GM12878 (cell line): ENCODE measurements around the gene TMSB10. TPM values are rescaled to one million over a fixed set of nuclear protein-coding genes. Genes with fewer than 3 reads are reported as not detected.

Experiments used
- ATAC-seq: fragments of 200-7000 bp; cut with Tn5 transposase; 3 replicates; pipeline ENCODE4 v1.9.1; 2020; ENCODE audit warnings: mild to moderate bottlenecking, moderate library complexity
- BruUV-seq: library from RNA; stranded (reverse); fragments of 400-500 nt; replicated peaks from 2 replicates; lab custom pipeline; 2021; lab: Mats Ljungman, UMichigan
- CTCF ChIA-PET: fragments of 300-600 bp; sonication (Branson Sonifier 250); formaldehyde crosslinking; extraction: SDS; loops from one replicate; lab custom pipeline; 2021; ENCODE audit warnings: inconsistent platforms; lab: Yijun Ruan, JAX
- POLR2A ChIA-PET: fragments of 350-600 bp; formaldehyde crosslinking; extraction: SDS; loops from one replicate; lab custom pipeline; 2021; ENCODE audit warnings: inconsistent platforms; lab: Charles Lee
- RAD21 ChIA-PET: fragments of 300-600 bp; sonication (Branson Sonifier 250); formaldehyde crosslinking; loops from one replicate; lab custom pipeline; 2023; ENCODE audit warnings: antibody characterized with exemption; ENCODE audit not compliant: unreplicated experiment; lab: Charles Lee
- SMC1A ChIA-PET: fragments of 300-600 bp; sonication (Branson Sonifier 250); formaldehyde crosslinking; loops from one replicate; lab custom pipeline; 2023; ENCODE audit not compliant: unreplicated experiment, uncharacterized antibody; lab: Charles Lee
- DNase-seq: peaks from one replicate; pipeline ENCODE4 v3.0.0-alpha.2; 2011; ENCODE audit warnings: low read depth, low spot score
- FAIRE-seq: peaks from 3 replicates; lab custom pipeline; 2011; peaks lifted over from hg19 to GRCh38; lab: Jason Lieb, UNC
- H2AFZ ChIP-seq: 2 replicates; pipeline ENCODE4 v1.6.0; 2011; ENCODE audit warnings: low read depth, low read length, control low read depth; ENCODE audit not compliant: control insufficient read depth
- H3K27ac ChIP-seq: 2 replicates; pipeline ENCODE4 v1.5.1; 2011; ENCODE audit warnings: control low read depth; ENCODE audit not compliant: control insufficient read depth, insufficient read depth
- H3K27me3 ChIP-seq, 2 experiments: replicated peaks in 1 of 2; 2 replicates each; pipeline versions ENCODE4 v1.6.0 to v1.6.1; 2011; ENCODE audit warnings: low read length in 1 of 2; ENCODE audit not compliant: control insufficient read depth in 2 of 2, insufficient read depth in 2 of 2
- H3K36me3 ChIP-seq, 2 experiments: 2 replicates each; pipeline ENCODE4 v1.5.1; 2011; ENCODE audit warnings: low read length in 1 of 2; ENCODE audit not compliant: control insufficient read depth in 2 of 2, insufficient read depth in 2 of 2
- H3K4me1 ChIP-seq: 2 replicates; pipeline ENCODE4 v1.6.1; 2011; ENCODE audit warnings: mild to moderate bottlenecking, low read length, moderate library complexity, mixed read lengths; ENCODE audit not compliant: control insufficient read depth, insufficient read depth
- H3K4me2 ChIP-seq: 2 replicates; pipeline ENCODE4 v1.6.0; 2011; ENCODE audit warnings: control low read depth; ENCODE audit not compliant: control insufficient read depth, insufficient read depth
- H3K4me3 ChIP-seq: fragments of 200-600 bp; sonication (generic); 2 replicates; pipeline ENCODE4 v1.5.1; 2016
- H3K79me2 ChIP-seq: 2 replicates; pipeline ENCODE4 v1.6.0; 2011; ENCODE audit warnings: low read length; ENCODE audit not compliant: control insufficient read depth, insufficient read depth
- H3K9ac ChIP-seq: 2 replicates; pipeline ENCODE4 v1.8.0; 2011; ENCODE audit warnings: low read length, control low read depth, mixed read lengths; ENCODE audit not compliant: control insufficient read depth, insufficient read depth
- H3K9me3 ChIP-seq: replicated peaks from 3 replicates; pipeline ENCODE4 v1.5.1; 2011; ENCODE audit warnings: mild to moderate bottlenecking, low read length; ENCODE audit not compliant: control insufficient read depth, insufficient read depth
- H4K20me1 ChIP-seq: 2 replicates; pipeline ENCODE4 v1.6.0; 2011; ENCODE audit not compliant: control insufficient read depth, insufficient read depth
- ASH2L ChIP-seq: fragments of 300-600, 200-600 bp; sonication (generic); IDR thresholded peaks from 2 replicates; pipeline ENCODE4 v1.6.1; 2017; ENCODE audit warnings: low read depth, mild to moderate bottlenecking, borderline replicate concordance
- BHLHE40 ChIP-seq, 2 experiments: fragments of 450-650 bp in 1 of 2; IDR thresholded peaks; 2 replicates each; pipeline ENCODE4 v1.6.1; 2011 to 2017; ENCODE audit warnings: low read depth in 2 of 2, borderline replicate concordance in 1 of 2, improper control_type of control experiment in 1 of 2, low read length in 1 of 2, mild to moderate bottlenecking in 1 of 2
- EGR1 ChIP-seq, 2 experiments: IDR thresholded peaks; 1 replicate in 1 of 2; 2 replicates in 1 of 2; pipeline ENCODE4 v1.6.1; 2011 to 2012; ENCODE audit warnings: low read depth in 2 of 2, low read length in 2 of 2, borderline replicate concordance in 1 of 2, mild to moderate bottlenecking in 1 of 2, moderate library complexity in 1 of 2
- HDGF ChIP-seq: fragments of 450-650 bp; IDR thresholded peaks from 2 replicates; pipeline ENCODE4 v1.6.1; 2016; ENCODE audit warnings: antibody characterized with exemption
- MEF2B ChIP-seq: fragments of 450-650 bp; IDR thresholded peaks from 2 replicates; pipeline ENCODE4 v1.6.1; 2018; ENCODE audit warnings: mild to moderate bottlenecking, moderate library complexity; ENCODE audit not compliant: partially characterized antibody, poor library complexity, severe bottlenecking
- MXI1 ChIP-seq: fragments of 150-350 bp; IDR thresholded peaks from 2 replicates; pipeline ENCODE4 v1.6.1; 2011; ENCODE audit warnings: low read depth, mild to moderate bottlenecking, inconsistent platforms, low read length, improper control_type of control experiment
- NFYB ChIP-seq: IDR thresholded peaks from 2 replicates; pipeline ENCODE4 v1.6.1; 2011; ENCODE audit warnings: low read depth, mild to moderate bottlenecking, low read length, improper control_type of control experiment, moderate library complexity; ENCODE audit not compliant: insufficient read depth
- PAX8 ChIP-seq: fragments of 450-650 bp; IDR thresholded peaks from 2 replicates; pipeline ENCODE4 v1.6.1; 2017; ENCODE audit warnings: mild to moderate bottlenecking, moderate library complexity
- POLR2A ChIP-seq: IDR thresholded peaks from 2 replicates; pipeline ENCODE4 v1.6.1; 2011; ENCODE audit warnings: low read depth, mild to moderate bottlenecking, low read length
- POLR2AphosphoS5 ChIP-seq: IDR thresholded peaks from 2 replicates; pipeline ENCODE4 v1.6.1; 2011; ENCODE audit warnings: mild to moderate bottlenecking, low read length, inconsistent platforms
- RCOR1 ChIP-seq: conservative IDR thresholded peaks from 2 replicates; pipeline ENCODE4 v1.6.1; 2012; ENCODE audit warnings: low read depth, low read length, improper control_type of control experiment
- TCF3 ChIP-seq: IDR thresholded peaks from 2 replicates; pipeline ENCODE4 v1.6.1; 2012; ENCODE audit warnings: low read depth, mild to moderate bottlenecking, low read length, borderline replicate concordance; ENCODE audit not compliant: insufficient read depth
- ZNF24 ChIP-seq: fragments of 450-650 bp; IDR thresholded peaks from 2 replicates; pipeline ENCODE4 v1.6.1; 2017; ENCODE audit warnings: antibody characterized with exemption, mild to moderate bottlenecking
- ZNF384 ChIP-seq: IDR thresholded peaks from 2 replicates; pipeline ENCODE4 v1.6.1; 2012; ENCODE audit warnings: low read depth, mild to moderate bottlenecking, low read length, improper control_type of control experiment, borderline replicate concordance
- WGBS: methylation state at CpG from one replicate; pipeline ENCODE4 v1.1.6; 2016; ENCODE audit warnings: low lambda C conversion rate; ENCODE audit not compliant: insufficient replicate concordance, insufficient coverage; ENCODE audit errors: missing lambda C conversion rate; 5-methylcytosine and 5-hydroxymethylcytosine counted together
- in situ Hi-C: fragments of 300-500 bp; cut with MboI; formaldehyde crosslinking; loops from 9 replicates; pipeline ENCODE4 v1.14.3; 2018; ENCODE audit warnings: mixed read lengths
- intact Hi-C: fragments of 100-400 bp; cut with micrococcal nuclease; formaldehyde crosslinking; loops from one replicate; pipeline ENCODE4 v1.14.2; 2022; ENCODE audit not compliant: unreplicated experiment
- polyA plus RNA-seq, 11 experiments: library from polyadenylated mRNA; depleted of rRNA in 4 of 11; unstranded in 6 of 11; stranded (reverse) in 5 of 11; fragments of >200 nt; fragmentation: Nextera tagmentation in 4 of 11; fragmentation: Illumina TruSeq in 1 of 11; extraction: Ambion mirVana in 4 of 11; extraction: Trizol in 1 of 11; gene quantifications; 1 replicate in 1 of 11; 2 replicates in 10 of 11; pipeline versions ENCODE4 v1.2.1 to v1.2.3, GENCODE V29; 2011 to 2016; ENCODE audit warnings: inconsistent platforms in 2 of 11, missing spikeins in 2 of 11, low read depth in 1 of 11
- total RNA-seq, 4 experiments: library from RNA; depleted of rRNA in 3 of 4; stranded (reverse); fragments of >200 nt in 3 of 4; fragmentation: Illumina TruSeq in 1 of 4; extraction: Trizol in 1 of 4; gene quantifications; 2 replicates each; pipeline versions ENCODE4 v1.2.1 to v1.2.3, GENCODE V29; 2013 to 2021
- TF ChIP-seq, protein P1 (sequence below): fragments of 450-650 bp; IDR thresholded peaks from 2 replicates; pipeline ENCODE4 v1.6.1; 2017; ENCODE audit warnings: low read depth, mild to moderate bottlenecking, moderate library complexity
- TF ChIP-seq, protein P2 (sequence below): fragments of 450-650 bp; IDR thresholded peaks from 2 replicates; pipeline ENCODE4 v1.6.1; 2017; ENCODE audit warnings: mild to moderate bottlenecking, moderate library complexity

The TMSB10 gene
- total and polyA plus RNA-seq, 10 of the 15 experiments (the other 5 are each of a cell fraction or from before 2014, with no cell fraction given), result 1,406 to 4,860 (median 3,381) TPM

DNA sequence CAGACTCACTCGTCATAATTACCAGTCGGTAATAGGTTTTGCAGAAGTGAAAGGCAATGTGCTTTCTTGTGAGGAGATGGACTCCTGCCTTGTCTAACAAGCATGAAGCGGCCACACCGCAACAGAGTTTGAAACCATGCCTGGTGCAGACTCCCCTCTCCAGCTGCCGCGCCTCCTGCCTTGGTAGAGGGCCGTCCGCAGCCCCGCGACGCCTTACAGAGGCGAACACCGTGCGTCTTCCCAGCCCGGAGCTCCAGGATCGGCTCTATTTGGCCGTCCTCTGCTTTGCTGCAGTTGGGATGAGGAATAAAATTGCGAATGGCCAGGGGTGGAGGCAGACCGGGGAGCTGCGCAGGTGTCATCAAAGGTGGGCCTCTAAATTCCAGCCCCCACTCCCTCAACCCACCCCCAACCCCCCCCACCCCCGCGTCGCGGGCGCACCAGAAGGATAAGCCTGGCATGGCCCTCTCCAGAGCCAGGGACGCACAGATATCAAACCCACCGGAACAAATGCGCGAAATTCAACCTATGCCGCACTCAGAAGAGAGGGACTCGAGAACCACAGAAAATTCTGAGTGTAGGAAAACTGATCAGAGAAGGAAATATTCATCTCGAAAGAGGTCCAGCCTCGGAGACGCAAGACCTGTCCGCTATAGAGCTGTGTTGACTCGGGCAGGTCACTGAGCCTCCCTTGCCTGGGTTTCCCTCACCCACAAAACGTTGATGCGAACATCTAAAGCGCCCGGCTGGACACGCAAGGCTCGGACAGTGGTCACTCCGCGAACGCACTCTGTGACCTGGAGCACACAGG is 25.7 kb upstream of the TMSB10 start (continued):
- TF ChIP-seq BHLHE40 (IDR thresholded peaks at IDR 0.05; ENCODE audit: borderline replicate concordance in 1 of 2, low read depth in 2 of 2, low read length in 1 of 2) (peak in 1 of 2 experiments; percentile 41; a peak in 1 of 4 replicates), NFYB (no peak), TCF3 (no peak)

DNA sequence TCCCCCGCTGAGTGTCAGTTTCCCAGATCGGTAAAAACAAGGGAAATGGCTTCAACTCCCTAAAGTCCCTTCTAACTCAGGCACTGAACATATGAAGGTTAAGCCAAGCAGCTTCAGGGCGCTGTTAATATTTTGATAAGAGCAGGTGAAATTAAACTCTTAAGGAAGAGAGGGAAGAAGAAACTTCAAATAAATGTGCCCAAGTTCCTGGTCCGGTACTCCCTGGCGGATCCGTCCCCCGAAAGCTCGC is 25.1 kb upstream of the TMSB10 start:
- H2AFZ ChIP-seq, result no peak overlapping the region
- peak overlapping the region; percentile 67 for H3K4me3 ChIP-seq
- H3K27ac ChIP-seq, result no peak overlapping the region
- DNase-seq (no peak), ATAC-seq (no peak; the same call in 2 of the 3 replicates), FAIRE-seq (no peak)
- ChIA-PET CTCF (interaction anchor here (1.0 to 11.1 kb wide), 9 partner anchors 10 to 146 kb away, joined by 3 to 133 read pairs (median 5); no protein-coding TSS in a partner anchor), POLR2A (interaction anchor here (0.7 to 3.1 kb wide), 7 partner anchors 13 to 48 kb away, joined by 3 to 11 read pairs (median 4); no protein-coding TSS in a partner anchor), SMC1A (interaction anchor here (0.9 to 5.4 kb wide), 11 partner anchors 9 to 67 kb away, joined by 3 to 83 read pairs (median 5); no protein-coding TSS in a partner anchor), RAD21 (interaction anchor here (0.6 to 7.6 kb wide), 17 partner anchors 9 to 420 kb away, joined by 3 to 74 read pairs (median 4); partner anchors contain the start of gene KCMF1)
- no peaks in the 10 kb centered on the region for H3K36me3 ChIP-seq
- peaks cover 0 to 9% of the 10 kb centered on the region in 2 experiments; a peak in 3 of 4 replicates for H3K27me3 ChIP-seq
- in situ Hi-C loops, result loop anchor here (10.0 kb wide), 1 partner anchor 404 kb away; no protein-coding TSS in a partner anchor
- WGBS, result 4% methylated on average over 8 of the region's 8 CpGs
- H4K20me1 ChIP-seq, result no peaks in the 10 kb centered on the region
- peaks cover 16% of the 10 kb centered on the region for H3K4me1 ChIP-seq
- H3K4me2 ChIP-seq, result peak overlapping the region; percentile 97
- intact Hi-C loops, result loop anchor here (5.0 kb wide), 1 partner anchor 132 kb away; no protein-coding TSS in a partner anchor
- no TSS peak for BruUV-seq
- H3K9me3 ChIP-seq, result no peaks in the 10 kb centered on the region
- H3K9ac ChIP-seq, result no peak overlapping the region
- H3K79me2 ChIP-seq, result no peaks in the 10 kb centered on the region
- TF ChIP-seq ZNF24, result no peak
- TF ChIP-seq RCOR1, result no peak
- no peak for TF ChIP-seq HDGF
- no peak for TF ChIP-seq EGR1 (IDR thresholded peaks at IDR 0.05; ENCODE audit: borderline replicate concordance in 1 of 2, low read depth in 2 of 2, low read length in 2 of 2)
- no peak for TF ChIP-seq MEF2B
- TF ChIP-seq, protein P1, sequence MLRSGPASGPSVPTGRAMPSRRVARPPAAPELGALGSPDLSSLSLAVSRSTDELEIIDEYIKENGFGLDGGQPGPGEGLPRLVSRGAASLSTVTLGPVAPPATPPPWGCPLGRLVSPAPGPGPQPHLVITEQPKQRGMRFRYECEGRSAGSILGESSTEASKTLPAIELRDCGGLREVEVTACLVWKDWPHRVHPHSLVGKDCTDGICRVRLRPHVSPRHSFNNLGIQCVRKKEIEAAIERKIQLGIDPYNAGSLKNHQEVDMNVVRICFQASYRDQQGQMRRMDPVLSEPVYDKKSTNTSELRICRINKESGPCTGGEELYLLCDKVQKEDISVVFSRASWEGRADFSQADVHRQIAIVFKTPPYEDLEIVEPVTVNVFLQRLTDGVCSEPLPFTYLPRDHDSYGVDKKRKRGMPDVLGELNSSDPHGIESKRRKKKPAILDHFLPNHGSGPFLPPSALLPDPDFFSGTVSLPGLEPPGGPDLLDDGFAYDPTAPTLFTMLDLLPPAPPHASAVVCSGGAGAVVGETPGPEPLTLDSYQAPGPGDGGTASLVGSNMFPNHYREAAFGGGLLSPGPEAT, result no peak
- no peak for TF ChIP-seq ASH2L
- TF ChIP-seq PAX8, result no peak
- TF ChIP-seq MXI1, result no peak
- TF ChIP-seq POLR2A, result no peak
- no peak for TF ChIP-seq ZNF384
- TF ChIP-seq, protein P2, sequence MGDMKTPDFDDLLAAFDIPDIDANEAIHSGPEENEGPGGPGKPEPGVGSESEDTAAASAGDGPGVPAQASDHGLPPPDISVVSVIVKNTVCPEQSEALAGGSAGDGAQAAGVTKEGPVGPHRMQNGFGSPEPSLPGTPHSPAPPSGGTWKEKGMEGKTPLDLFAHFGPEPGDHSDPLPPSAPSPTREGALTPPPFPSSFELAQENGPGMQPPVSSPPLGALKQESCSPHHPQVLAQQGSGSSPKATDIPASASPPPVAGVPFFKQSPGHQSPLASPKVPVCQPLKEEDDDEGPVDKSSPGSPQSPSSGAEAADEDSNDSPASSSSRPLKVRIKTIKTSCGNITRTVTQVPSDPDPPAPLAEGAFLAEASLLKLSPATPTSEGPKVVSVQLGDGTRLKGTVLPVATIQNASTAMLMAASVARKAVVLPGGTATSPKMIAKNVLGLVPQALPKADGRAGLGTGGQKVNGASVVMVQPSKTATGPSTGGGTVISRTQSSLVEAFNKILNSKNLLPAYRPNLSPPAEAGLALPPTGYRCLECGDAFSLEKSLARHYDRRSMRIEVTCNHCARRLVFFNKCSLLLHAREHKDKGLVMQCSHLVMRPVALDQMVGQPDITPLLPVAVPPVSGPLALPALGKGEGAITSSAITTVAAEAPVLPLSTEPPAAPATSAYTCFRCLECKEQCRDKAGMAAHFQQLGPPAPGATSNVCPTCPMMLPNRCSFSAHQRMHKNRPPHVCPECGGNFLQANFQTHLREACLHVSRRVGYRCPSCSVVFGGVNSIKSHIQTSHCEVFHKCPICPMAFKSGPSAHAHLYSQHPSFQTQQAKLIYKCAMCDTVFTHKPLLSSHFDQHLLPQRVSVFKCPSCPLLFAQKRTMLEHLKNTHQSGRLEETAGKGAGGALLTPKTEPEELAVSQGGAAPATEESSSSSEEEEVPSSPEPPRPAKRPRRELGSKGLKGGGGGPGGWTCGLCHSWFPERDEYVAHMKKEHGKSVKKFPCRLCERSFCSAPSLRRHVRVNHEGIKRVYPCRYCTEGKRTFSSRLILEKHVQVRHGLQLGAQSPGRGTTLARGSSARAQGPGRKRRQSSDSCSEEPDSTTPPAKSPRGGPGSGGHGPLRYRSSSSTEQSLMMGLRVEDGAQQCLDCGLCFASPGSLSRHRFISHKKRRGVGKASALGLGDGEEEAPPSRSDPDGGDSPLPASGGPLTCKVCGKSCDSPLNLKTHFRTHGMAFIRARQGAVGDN, result no peak
- no peak for TF ChIP-seq POLR2AphosphoS5
